ENCODE measurements around the gene ESYT3.

DNA sequence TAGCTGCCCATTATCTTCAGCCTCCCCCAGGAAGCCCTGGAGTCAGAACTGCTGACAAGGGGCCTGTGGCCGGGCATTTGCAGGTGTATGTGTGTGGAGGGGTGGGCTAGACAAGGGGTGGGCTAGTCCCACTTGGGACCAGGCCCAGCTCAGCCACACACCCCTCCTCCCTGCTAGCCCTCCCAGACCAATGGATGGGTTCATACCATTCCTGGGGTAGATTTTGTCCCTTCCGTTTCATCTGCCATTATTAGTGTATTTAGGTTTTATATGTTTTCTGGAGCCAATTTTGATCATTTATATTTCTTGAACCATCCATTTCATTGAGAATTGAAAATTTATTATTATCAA is 43.9 kb upstream of the ESYT3 start:
- TF ChIP-seq POLR2A (IDR thresholded peaks at IDR 0.05) (no peak), POLR2AphosphoS5 (IDR thresholded peaks at IDR 0.05; ENCODE audit: insufficient read depth in 1 of 2, low read depth in 1 of 2) (no peak)
- TF ChIP-seq, protein P1, sequence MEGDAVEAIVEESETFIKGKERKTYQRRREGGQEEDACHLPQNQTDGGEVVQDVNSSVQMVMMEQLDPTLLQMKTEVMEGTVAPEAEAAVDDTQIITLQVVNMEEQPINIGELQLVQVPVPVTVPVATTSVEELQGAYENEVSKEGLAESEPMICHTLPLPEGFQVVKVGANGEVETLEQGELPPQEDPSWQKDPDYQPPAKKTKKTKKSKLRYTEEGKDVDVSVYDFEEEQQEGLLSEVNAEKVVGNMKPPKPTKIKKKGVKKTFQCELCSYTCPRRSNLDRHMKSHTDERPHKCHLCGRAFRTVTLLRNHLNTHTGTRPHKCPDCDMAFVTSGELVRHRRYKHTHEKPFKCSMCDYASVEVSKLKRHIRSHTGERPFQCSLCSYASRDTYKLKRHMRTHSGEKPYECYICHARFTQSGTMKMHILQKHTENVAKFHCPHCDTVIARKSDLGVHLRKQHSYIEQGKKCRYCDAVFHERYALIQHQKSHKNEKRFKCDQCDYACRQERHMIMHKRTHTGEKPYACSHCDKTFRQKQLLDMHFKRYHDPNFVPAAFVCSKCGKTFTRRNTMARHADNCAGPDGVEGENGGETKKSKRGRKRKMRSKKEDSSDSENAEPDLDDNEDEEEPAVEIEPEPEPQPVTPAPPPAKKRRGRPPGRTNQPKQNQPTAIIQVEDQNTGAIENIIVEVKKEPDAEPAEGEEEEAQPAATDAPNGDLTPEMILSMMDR (IDR thresholded peaks at IDR 0.05): no peak

Measured in vagina (tissue), 2 donors.